Transverse colon (tissue), 4 donors: Measurements from ENCODE around the gene PPP1R1A. TPM values are rescaled to one million over a fixed set of nuclear protein-coding genes. Genes with fewer than 3 reads are reported as not detected.

Experiments
- DNase-seq: peaks from one replicate; pipeline ENCODE4 v3.0.0-alpha.2; 2019
- H3K27ac ChIP-seq, 4 donors: fragments of 200-600 bp; sonication (generic); 2 replicates each; pipeline ENCODE4 v1.5.1; 2016 to 2018; ENCODE audit warnings: inconsistent platforms in 4 of 4
- H3K27me3 ChIP-seq: fragments of 200-600 bp; sonication (generic); 2 replicates; pipeline ENCODE4 v1.5.1; 2017; ENCODE audit warnings: inconsistent platforms
- H3K36me3 ChIP-seq, 4 donors: fragments of 200-600 bp; sonication (generic); 2 replicates each; pipeline ENCODE4 v1.5.1; 2017 to 2019; ENCODE audit warnings: inconsistent platforms in 4 of 4
- H3K4me1 ChIP-seq, 4 donors: fragments of 200-600 bp; sonication (generic); 2 replicates each; pipeline ENCODE4 v1.5.1; 2017 to 2020; ENCODE audit warnings: inconsistent platforms in 4 of 4
- H3K4me3 ChIP-seq, 4 donors: fragments of 200-600 bp; sonication (generic); 1 replicate in 1 of 4; 2 replicates in 3 of 4; pipeline versions ENCODE4 v1.5.1 to v1.6.1; 2017 to 2019; ENCODE audit warnings: inconsistent platforms in 4 of 4
- H3K9me3 ChIP-seq, 2 donors: fragments of 200-600 bp; sonication (generic); 2 replicates each; pipeline ENCODE4 v1.5.1; 2017 to 2019; ENCODE audit warnings: inconsistent platforms in 2 of 2
- CTCF ChIP-seq, 5 experiments: fragments of 200-600 bp in 3 of 5; fragments of 450-650 bp in 2 of 5; sonication (generic) in 3 of 5; IDR thresholded peaks; 1 replicate in 2 of 5; 2 replicates in 3 of 5; pipeline ENCODE4 v1.5.1; 2016 to 2017; ENCODE audit warnings: antibody characterized with exemption in 5 of 5, inconsistent platforms in 3 of 5, mild to moderate bottlenecking in 2 of 5, moderate library complexity in 1 of 5
- EP300 ChIP-seq: sonication (generic); formaldehyde crosslinking; IDR thresholded peaks from one replicate; pipeline ENCODE4 v1.6.1; 2017; ENCODE audit warnings: antibody characterized with exemption, low read depth
- POLR2A ChIP-seq: fragments of 450-650 bp; IDR thresholded peaks from one replicate; pipeline ENCODE4 v1.6.1; 2016; ENCODE audit warnings: antibody characterized with exemption, mild to moderate bottlenecking, moderate library complexity
- POLR2AphosphoS5 ChIP-seq, 3 donors: sonication (generic); formaldehyde crosslinking; IDR thresholded peaks; one replicate each; pipeline ENCODE4 v1.6.1; 2016; ENCODE audit warnings: antibody characterized with exemption in 3 of 3
- WGBS, 2 donors: methylation state at CpG; one replicate each; pipeline ENCODE4 v1.1.5; 2018; ENCODE audit warnings: low coverage in 1 of 2; 5-methylcytosine and 5-hydroxymethylcytosine counted together
- in situ Hi-C, 4 donors: fragments of 200-750 bp; cut with MboI; loops; one replicate each; pipeline versions ENCODE4 v1.15.0 to v1.15.1; 2017; ENCODE audit warnings: low sequenced_read_pairs in 3 of 4, low pct_ligation_motif_present in 1 of 4, low pct_unique_long_range_greater_than_20kb in 1 of 4
- intact Hi-C: fragments of 100-400 bp; cut with DNase I; formaldehyde crosslinking; loops from one replicate; pipeline ENCODE4 v1.15.1; 2023; ENCODE audit warnings: low total_unique reads
- total RNA-seq, 4 donors: library from RNA; depleted of rRNA; stranded (reverse); fragments of >200 nt; gene quantifications; one replicate each; pipeline ENCODE4 v1.1.0, GENCODE V29; 2016

Gene PPP1R1A
- total RNA-seq, 4 donors from 2014 or later: 3.3 to 67.0 (median 4.0) TPM

- intact Hi-C loops: no loop called here
- DNase-seq: no peak
- peaks cover 0 to 5% (median 0%) of the 10 kb centered on the region in 4 donors for H3K4me1 ChIP-seq
- TF ChIP-seq POLR2AphosphoS5 (IDR thresholded peaks at IDR 0.05) (no peak), POLR2A (no peak), CTCF (IDR thresholded peaks at IDR 0.05) (no peak), EP300 (no peak)
- no peak overlapping the region for H3K4me3 ChIP-seq
- WGBS, 2 donors: 83% methylated on average over 4 to 6 of the region's 6 CpGs
- no peak overlapping the region for H3K27ac ChIP-seq
- no peaks in the 10 kb centered on the region for H3K36me3 ChIP-seq
- no peaks in the 10 kb centered on the region for H3K9me3 ChIP-seq
- in situ Hi-C loops: loop anchor here in 1 of 4 donors (25.0 kb wide), 1 partner anchor 381 kb away; no protein-coding TSS in a partner anchor
- peaks cover 6% of the 10 kb centered on the region for H3K27me3 ChIP-seq
Measured at GRCh38 chr12:54581412-54581811, 7.0 kb downstream of the PPP1R1A start.

- 13 to 100% methylated on average over 1 to 11 of the region's 11 CpGs for WGBS, 2 donors
- intact Hi-C loops (no loop called here), in situ Hi-C loops (loop anchor here in 1 of 4 donors (25.0 kb wide), 1 partner anchor 382 kb away; no protein-coding TSS in a partner anchor)
- no peaks in the 10 kb centered on the region for H3K9me3 ChIP-seq
- H3K4me3 ChIP-seq: no peak overlapping the region
- H3K4me1 ChIP-seq: peaks cover 0 to 5% (median 0%) of the 10 kb centered on the region in 4 donors
- DNase-seq: peak; percentile 88
- no peaks in the 10 kb centered on the region for H3K36me3 ChIP-seq
- TF ChIP-seq POLR2AphosphoS5 (IDR thresholded peaks at IDR 0.05): no peak
- no peak for TF ChIP-seq POLR2A
- peak; percentile 95 to 100 (median 99) for TF ChIP-seq CTCF (IDR thresholded peaks at IDR 0.05)
- H3K27ac ChIP-seq: no peak overlapping the region
- H3K27me3 ChIP-seq: no peaks in the 10 kb centered on the region
Measured at GRCh38 chr12:54579696-54580333, 8.6 kb downstream of the PPP1R1A start.

- H3K36me3 ChIP-seq: no peaks in the 10 kb centered on the region
- 50 to 65% methylated on average over 4 of the region's 4 CpGs for WGBS, 2 donors
- H3K9me3 ChIP-seq: no peaks in the 10 kb centered on the region
- in situ Hi-C loops: loop anchor here in 1 of 4 donors (25.0 kb wide), 1 partner anchor 383 kb away; no protein-coding TSS in a partner anchor
- no peak overlapping the region for H3K27ac ChIP-seq
- H3K4me3 ChIP-seq: no peak overlapping the region
- no peak for DNase-seq
- intact Hi-C loops: no loop called here
- no peaks in the 10 kb centered on the region for H3K27me3 ChIP-seq
- H3K4me1 ChIP-seq: peaks cover 0 to 5% (median 0%) of the 10 kb centered on the region in 4 donors
- TF ChIP-seq POLR2AphosphoS5 (IDR thresholded peaks at IDR 0.05): no peak
Measured at GRCh38 chr12:54579258-54579657, 9.2 kb downstream of the PPP1R1A start.

- H3K36me3 ChIP-seq: no peaks in the 10 kb centered on the region
- DNase-seq: no peak
- no peaks in the 10 kb centered on the region for H3K27me3 ChIP-seq
- TF ChIP-seq POLR2AphosphoS5 (IDR thresholded peaks at IDR 0.05): no peak
- no peak for TF ChIP-seq CTCF (IDR thresholded peaks at IDR 0.05)
- no peak for TF ChIP-seq POLR2A
- no peak for TF ChIP-seq EP300
- in situ Hi-C loops (loop anchor here in 1 of 4 donors (25.0 kb wide), 1 partner anchor 384 kb away; no protein-coding TSS in a partner anchor), intact Hi-C loops (no loop called here)
- H3K27ac ChIP-seq: no peak overlapping the region
- H3K9me3 ChIP-seq: no peaks in the 10 kb centered on the region
- peaks cover 0 to 5% (median 0%) of the 10 kb centered on the region in 4 donors for H3K4me1 ChIP-seq
- H3K4me3 ChIP-seq: no peak overlapping the region
- 88% methylated on average over 7 of the region's 7 CpGs; no CpG with 5 or more reads in 1 of the 2 donors for WGBS, 2 donors
Measured at GRCh38 chr12:54578778-54579177, 9.7 kb downstream of the PPP1R1A start.
